ENCODE data around the gene BHLHE23. TPM values are rescaled to one million over a fixed set of nuclear protein-coding genes. Genes with fewer than 3 reads are reported as not detected.

BHLHE23 gene
- total RNA-seq, 1 donor from 2014 or later = 23.9 TPM

DNA sequence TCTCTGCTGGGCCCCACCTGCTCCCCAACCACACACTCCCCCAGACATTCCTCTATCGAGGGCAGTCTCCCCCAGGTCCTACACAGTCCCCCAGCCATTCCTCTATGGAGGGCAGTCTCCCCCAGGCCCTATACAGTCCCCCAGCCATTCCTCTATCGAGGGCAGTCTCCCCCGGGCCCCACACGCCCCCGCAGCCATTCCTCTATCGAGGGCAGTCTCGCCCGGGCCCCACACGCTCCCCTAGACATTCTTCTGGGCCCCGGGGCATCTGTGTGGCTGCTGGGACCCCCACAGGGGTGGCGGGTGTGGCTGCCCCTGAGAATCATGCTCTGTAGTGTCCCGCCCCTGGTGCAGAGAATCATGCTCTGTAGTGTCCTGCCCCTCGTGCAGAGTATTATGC lies 43.6 kb upstream of the BHLHE23 start:
- Mint-ChIP-seq H3K4me3 (ENCODE audit: unreplicated experiment) (no peak overlapping the region), H3K27ac (ENCODE audit: unreplicated experiment) (no peak overlapping the region), H3K27me3 (ENCODE audit: unreplicated experiment) (peaks cover 12% of the 10 kb centered on the region), H3K9me3 (ENCODE audit: unreplicated experiment) (peaks cover 14% of the 10 kb centered on the region), H3K4me1 (ENCODE audit: low read depth, unreplicated experiment) (peaks cover 12% of the 10 kb centered on the region), H3K36me3 (ENCODE audit: unreplicated experiment) (peaks cover 6% of the 10 kb centered on the region)
- peak; percentile 7 for DNase-seq
- no peak for TF ChIP-seq CTCF (IDR thresholded peaks at IDR 0.05; ENCODE audit: partially characterized antibody, unreplicated experiment)

DNA sequence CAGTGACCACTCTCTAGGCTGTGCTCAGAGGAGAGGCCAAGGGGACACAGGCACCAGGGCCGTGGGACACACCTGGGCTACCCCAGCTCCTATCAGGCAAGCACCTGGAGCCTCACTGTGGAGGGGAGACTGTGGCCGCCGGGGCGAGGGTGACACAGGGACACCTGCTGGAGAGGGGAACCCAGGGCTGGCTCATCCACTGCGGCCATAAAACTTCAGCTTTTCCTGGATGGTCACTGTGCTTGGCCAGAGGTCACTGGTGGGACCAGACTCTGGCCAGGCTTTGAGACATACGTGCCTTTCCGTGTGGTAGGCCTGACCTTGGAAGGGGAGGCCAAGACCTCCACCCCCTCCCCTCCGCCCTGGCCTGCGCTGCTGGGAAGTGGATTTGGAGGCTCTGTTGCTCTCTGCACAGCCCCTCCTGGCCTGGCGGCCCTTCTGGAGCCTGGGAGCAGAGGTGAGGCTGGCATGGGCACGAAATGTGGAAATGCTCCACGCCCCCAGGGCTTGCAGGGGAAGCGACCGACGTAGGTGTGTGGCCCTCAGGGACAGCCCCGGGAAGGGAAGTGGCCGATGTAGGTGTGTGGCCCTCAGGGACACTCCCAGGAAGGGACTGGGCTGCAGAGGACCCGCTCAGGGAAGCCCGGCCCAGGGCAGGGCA lies 42.9 kb upstream of the BHLHE23 start:
- peaks cover 12% of the 10 kb centered on the region for H3K27me3 Mint-ChIP-seq (ENCODE audit: unreplicated experiment)
- no peak overlapping the region for H3K27ac Mint-ChIP-seq (ENCODE audit: unreplicated experiment)
- H3K36me3 Mint-ChIP-seq (ENCODE audit: unreplicated experiment) = peaks cover 6% of the 10 kb centered on the region
- no peak overlapping the region for H3K4me3 Mint-ChIP-seq (ENCODE audit: unreplicated experiment)
- H3K9me3 Mint-ChIP-seq (ENCODE audit: unreplicated experiment) = peaks cover 16% of the 10 kb centered on the region
- TF ChIP-seq CTCF (IDR thresholded peaks at IDR 0.05; ENCODE audit: partially characterized antibody, unreplicated experiment) = no peak
- peaks cover 12% of the 10 kb centered on the region for H3K4me1 Mint-ChIP-seq (ENCODE audit: low read depth, unreplicated experiment)
- DNase-seq = peak; percentile 10

DNA sequence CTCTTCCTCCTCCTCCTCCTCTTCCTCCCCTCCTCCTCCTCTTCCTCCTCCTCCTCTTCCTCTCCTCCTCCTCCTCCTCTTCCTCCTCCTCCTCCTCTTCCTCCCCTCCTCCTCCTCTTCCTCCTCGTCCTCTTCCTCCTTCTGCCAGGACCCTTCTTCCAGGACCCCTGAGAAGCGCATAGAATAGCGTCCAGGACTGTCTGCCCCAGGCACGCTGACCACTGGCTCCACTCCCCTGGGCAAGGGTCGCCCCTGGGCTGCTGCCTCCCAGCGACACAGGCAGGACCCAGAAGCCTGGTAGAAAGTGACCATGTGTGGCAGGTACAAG lies 42.4 kb upstream of the BHLHE23 start:
- H3K9me3 Mint-ChIP-seq (ENCODE audit: unreplicated experiment) = peaks cover 17% of the 10 kb centered on the region
- no peak for TF ChIP-seq CTCF (IDR thresholded peaks at IDR 0.05; ENCODE audit: partially characterized antibody, unreplicated experiment)
- H3K4me1 Mint-ChIP-seq (ENCODE audit: low read depth, unreplicated experiment) = peaks cover 12% of the 10 kb centered on the region
- peaks cover 6% of the 10 kb centered on the region for H3K36me3 Mint-ChIP-seq (ENCODE audit: unreplicated experiment)
- DNase-seq = peak; percentile 6
- no peak overlapping the region for H3K27ac Mint-ChIP-seq (ENCODE audit: unreplicated experiment)
- peaks cover 14% of the 10 kb centered on the region for H3K27me3 Mint-ChIP-seq (ENCODE audit: unreplicated experiment)
- no peak overlapping the region for H3K4me3 Mint-ChIP-seq (ENCODE audit: unreplicated experiment)

- Mint-ChIP-seq H3K27me3 (ENCODE audit: unreplicated experiment) (peaks cover 15% of the 10 kb centered on the region), H3K4me3 (ENCODE audit: unreplicated experiment) (no peak overlapping the region), H3K36me3 (ENCODE audit: unreplicated experiment) (peaks cover 6% of the 10 kb centered on the region), H3K9me3 (ENCODE audit: unreplicated experiment) (peaks cover 16% of the 10 kb centered on the region), H3K4me1 (ENCODE audit: low read depth, unreplicated experiment) (peaks cover 10% of the 10 kb centered on the region), H3K27ac (ENCODE audit: unreplicated experiment) (no peak overlapping the region)
- TF ChIP-seq CTCF (IDR thresholded peaks at IDR 0.05; ENCODE audit: partially characterized antibody, unreplicated experiment) = no peak
- peak; percentile 14 for DNase-seq
Observed at GRCh38 chr20:63048516-63049190, 41.9 kb upstream of the BHLHE23 start.

- no peak for TF ChIP-seq CTCF (IDR thresholded peaks at IDR 0.05; ENCODE audit: partially characterized antibody, unreplicated experiment)
- H3K27me3 Mint-ChIP-seq (ENCODE audit: unreplicated experiment) = peaks cover 15% of the 10 kb centered on the region
Observed at GRCh38 chr20:63047946-63048345, 41.2 kb upstream of the BHLHE23 start.

More at GRCh38 chr20:63047946-63048345, 41.2 kb upstream of the BHLHE23 start:
- Mint-ChIP-seq H3K9me3 (ENCODE audit: unreplicated experiment) (peaks cover 15% of the 10 kb centered on the region), H3K4me1 (ENCODE audit: low read depth, unreplicated experiment) (peaks cover 6% of the 10 kb centered on the region), H3K4me3 (ENCODE audit: unreplicated experiment) (no peak overlapping the region), H3K36me3 (ENCODE audit: unreplicated experiment) (peaks cover 6% of the 10 kb centered on the region), H3K27ac (ENCODE audit: unreplicated experiment) (no peak overlapping the region)
- peak; percentile 6 for DNase-seq

Data from glutamatergic neuron (in vitro differentiated cells).